Left renal pelvis (tissue), 4 donors: ENCODE data around the gene REXO1. TPM values are rescaled to one million over a fixed set of nuclear protein-coding genes. Genes with fewer than 3 reads are reported as not detected.
A peak's percentile ranks its signal among the peaks of the same experiment; 100 is the strongest.

Experiments used
- DNase-seq, 4 donors: peaks; one replicate each; pipeline ENCODE4 v3.0.0-alpha.2; 2013; ENCODE audit warnings: low read depth in 4 of 4, low spot score in 3 of 4
- polyA plus RNA-seq, 4 donors: library from polyadenylated mRNA; unstranded; fragments of 120-200 nt; gene quantifications; one replicate each; pipeline ENCODE4 v1.2.1, GENCODE V29; 2013; ENCODE audit not compliant: insufficient read length in 4 of 4

REXO1 gene
- polyA plus RNA-seq, 4 donors = 20.5 to 30.3 (median 21.7) TPM

DNA sequence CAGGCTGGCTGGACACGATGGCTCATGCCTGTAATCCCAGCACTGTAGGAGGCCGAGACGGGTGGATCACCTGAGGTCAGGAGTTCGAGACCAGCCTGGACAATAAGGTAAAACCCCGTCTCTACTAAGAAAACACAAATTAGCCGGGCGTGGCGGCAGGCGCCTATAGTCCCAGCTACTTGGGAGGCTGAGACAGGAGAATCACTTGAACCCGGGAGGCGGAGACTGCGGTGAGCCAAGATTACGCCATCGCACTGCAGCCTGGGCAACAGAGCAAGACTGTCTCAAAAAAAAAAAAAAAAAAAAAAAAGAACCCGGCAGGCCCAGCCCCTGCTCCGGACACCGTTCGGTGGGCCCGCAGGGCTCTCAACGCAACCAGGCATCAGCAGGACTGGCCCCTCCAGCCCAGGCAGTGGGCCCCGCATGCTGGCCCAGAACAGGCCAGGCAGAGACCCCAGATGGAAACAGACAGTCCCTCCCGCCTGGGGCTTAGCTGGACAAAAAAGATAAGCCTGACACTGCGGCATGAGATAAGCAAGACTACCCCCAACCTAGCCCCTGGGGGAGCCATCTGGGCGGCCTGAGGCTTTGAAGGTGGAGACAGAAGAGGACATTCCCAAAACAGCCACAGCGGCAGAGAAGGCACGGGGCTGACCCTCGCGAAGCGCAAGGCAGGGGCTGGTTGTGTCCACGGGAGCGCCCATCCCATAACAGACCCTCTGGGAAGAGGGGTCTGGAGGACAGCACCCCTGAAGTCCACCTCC, 11.6 kb downstream of the REXO1 start:
- DNase-seq = no peak

DNA sequence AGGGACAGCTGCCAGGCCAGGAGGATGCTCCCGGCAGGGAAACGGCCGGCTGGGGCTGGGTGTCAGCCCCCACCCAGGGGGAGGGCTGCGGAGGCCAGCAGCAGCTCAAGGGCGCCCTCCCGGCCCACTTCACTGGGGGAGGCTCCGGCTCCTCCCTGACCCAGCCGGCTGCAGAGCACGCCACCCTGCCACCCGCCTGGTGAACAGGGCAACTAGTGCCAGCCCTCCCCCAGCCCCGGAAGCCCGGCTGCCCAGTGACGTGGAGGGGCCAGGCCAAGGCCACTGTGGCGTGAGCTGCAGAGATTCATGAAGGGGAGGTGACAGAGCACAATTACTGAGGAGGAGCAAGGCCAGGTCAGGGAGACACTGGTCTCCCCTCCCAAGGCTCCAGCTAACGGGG, 14.7 kb downstream of the REXO1 start:
- no peak for DNase-seq

DNA sequence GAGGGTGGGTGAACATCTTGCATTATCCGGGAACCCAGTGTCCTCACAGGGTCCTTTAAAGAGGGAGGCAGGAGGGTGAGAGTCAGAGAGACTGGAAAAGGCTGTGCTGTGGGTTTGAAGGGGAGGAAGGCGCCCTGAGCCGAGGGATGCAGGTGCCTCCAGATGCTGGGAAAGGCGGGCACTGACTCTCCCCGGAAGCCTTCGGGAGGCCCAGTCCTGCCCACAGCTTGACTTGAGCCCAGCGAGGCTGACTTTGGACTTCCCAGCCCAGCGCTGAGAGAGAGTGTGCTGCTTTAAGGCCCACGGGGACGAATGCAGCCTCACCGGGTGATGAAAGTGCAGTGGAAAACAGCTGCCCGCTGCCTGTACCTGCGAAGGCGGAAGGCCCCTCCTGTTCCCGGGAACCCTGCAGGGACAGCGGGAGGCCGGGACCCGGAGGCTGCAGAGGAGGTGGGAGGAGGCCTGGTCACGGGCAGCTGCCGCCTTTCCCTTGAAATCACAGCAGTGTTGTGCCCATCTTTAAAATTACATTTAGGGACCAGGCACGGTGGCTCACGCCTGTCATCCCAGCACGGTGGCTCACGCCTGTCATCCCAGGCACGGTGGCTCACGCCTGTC, 16.1 kb downstream of the REXO1 start:
- no peak for DNase-seq

DNA sequence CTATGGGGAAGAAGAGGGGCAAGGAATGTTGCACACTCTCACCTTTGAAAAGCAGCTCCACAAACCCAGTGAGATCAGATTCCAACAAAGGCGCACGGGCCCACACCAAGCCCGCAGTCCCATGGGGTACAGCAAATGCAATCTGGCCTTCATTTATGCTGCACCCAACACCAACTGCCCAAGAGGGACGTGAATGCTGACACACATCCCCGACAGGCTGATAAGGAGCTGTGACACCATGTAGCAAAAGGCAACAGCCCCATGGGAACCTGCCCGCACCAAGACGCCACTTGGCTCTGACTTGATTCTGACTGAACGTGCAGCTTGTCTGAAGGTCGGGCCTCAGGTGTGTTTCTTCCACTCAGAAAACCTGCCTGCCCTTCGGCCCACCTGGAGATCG, 17.3 kb downstream of the REXO1 start:
- DNase-seq = no peak

DNA sequence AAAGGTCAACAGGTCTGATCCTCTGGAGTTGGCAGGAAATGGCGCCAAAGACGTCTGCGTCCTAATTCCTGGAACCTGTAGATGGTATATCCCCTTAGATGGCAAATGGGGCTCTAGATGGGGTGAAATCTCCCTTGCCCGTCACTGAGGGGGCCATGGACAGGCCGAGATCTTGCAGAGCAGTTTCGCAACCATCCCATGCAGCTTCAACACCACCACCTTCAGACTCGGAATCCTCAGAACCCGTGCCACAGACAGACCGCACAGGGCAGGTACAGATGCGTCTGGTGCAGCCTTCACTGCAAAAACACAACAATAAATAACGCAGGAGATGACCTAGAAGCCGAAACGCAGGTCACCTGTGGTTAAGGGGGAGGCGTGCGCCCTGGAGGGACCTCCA, 17.7 kb downstream of the REXO1 start:
- DNase-seq = no peak

DNA sequence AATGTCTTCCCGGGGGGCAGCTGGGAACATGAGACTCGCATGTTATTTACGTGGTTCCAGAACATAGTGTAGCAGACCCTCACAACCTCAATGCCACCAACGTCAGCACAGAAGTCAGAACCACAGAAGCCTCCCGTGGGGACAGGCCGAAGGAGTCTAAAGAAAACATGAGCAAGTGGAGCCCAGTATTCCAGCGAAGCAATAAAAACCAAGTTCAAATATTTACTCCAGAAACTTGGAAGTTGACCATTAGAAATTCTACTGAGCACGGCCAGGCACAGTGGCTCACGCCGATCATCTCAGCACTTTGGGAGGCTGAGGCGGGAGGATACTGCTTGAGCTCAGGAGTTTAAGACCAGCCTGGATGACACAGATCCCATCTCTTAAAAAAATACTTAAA, 18.3 kb downstream of the REXO1 start:
- no peak for DNase-seq

DNA sequence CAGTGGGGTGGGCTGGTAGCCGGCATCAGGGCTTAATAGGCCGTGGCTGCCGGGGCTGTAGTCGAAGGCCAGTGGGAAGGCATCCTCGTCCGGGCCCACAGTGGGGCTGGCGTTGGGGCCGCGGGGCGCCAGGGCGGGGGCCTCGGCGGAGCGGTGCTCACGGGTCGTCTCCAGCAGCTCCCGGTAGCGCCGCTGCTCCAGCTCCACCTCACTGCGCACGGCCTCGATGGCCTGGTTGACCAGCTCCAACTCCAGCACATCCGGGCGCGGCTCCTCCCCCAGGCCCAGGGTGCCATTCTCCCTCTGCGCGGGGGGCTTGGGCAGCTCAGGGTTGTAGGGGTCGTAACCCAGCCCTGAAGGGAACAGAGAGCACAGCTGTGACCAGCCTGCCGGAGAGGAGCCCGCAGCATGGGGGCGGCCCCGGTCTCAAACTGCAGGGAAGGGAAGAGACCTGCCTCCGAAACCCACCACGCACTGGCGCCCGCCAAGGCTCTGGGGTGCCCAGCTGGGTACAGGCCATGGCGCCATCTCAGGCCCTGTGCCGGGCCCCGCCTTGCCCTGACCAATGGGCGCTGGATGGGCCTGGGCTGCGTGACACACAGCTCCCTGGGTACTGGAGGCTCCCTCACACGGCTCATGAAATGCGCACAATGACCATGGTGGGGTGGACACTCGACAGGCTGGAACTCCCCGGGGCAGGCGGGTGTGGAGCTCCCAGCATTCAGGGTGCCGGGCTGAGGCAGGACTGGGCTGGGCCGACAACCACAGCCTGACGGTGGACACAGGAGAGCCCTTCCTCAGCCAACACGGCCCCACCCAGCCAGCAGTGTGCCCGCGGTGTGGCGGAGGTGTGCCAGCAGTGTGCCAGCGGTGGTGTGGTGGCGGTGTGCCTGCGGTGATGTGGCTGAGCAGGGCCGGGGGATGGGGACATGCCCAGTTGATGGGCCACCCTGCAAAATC, 19.7 kb downstream of the REXO1 start:
- no peak for DNase-seq

DNA sequence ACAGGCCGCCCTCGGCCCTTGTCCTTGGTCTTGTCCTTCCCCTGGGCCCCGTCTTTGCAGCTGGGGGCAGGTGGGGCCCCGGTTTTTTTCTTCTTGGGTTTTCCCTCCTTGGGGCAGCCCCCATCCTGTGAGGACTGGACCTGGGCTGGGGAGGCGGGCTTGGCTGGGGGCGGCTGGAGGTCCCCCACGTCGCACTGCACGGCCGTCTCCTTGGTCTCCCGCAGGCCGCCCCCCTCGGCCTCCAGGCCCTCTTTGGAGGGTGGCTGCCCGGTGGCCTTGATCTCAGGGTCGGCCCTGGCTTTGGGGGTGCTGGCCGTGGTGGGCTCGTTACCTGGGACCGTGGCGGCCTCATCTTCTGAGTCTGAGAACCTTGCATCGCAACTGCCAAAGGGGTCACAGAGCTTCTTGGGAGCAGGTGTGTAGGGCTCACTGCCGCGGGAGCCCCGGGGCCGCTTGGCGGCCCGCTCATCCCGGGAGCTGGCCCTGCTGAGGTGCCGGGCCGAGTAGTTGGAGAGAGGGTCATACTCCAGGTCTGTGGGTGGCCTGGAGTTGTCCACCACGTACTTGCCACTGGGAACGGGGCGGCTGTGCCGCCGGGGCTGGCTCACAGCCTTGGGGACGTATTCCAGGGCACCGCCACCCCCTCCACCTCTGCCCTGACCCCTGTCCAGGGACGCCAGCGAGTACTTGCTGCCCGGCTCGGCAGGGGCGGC, 20.6 kb downstream of the REXO1 start:
- no peak for DNase-seq

DNA sequence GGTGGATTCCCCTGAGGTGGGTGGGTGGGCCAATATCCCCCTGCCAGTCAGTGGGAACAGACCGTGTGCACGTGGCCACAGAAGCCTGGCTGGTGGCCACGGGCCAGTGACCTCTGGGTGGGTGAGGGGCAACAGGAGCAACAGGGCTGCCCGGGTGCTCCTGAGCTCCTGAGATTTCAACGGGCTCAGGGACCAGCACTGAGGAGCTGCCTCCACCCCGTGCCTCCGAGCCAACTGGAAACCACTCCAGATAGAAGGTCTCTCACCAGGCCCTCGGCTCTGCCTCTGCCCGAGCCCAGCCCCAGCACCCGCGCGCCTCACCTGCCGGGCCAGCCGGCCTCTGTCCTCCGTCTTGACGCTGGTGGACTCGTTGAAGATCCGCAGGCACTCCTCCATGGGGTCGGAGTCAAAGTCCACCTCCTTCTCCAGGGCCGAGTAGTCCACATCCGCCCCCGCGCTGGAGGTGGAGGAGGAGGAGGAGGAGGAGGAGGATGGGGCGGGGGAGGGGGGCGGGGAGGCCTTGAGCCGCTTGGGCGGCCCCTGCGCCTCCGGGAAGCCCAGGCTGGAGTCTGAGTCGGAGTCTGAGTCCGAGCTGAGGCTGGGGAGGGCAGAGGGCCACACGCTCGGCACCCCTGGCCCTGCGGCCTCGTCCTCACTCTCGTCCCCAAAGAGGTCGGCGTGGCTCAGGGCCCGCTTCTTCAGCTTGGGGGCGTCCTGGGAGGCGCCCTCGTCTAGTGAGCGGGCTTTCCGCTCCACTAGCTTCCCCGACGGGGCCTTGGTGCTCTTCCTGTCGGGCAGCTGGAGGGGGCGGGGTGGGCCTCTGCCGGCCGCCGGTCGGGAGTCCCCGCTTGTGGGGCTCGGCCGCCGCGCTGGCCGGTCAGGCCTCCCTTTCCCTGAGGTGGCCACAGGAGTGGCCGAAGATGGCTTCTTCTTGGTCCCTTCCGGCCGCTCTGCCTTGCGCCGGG, 21.4 kb downstream of the REXO1 start:
- peak in 2 of 4 donors; percentile 50 to 53 for DNase-seq

DNA sequence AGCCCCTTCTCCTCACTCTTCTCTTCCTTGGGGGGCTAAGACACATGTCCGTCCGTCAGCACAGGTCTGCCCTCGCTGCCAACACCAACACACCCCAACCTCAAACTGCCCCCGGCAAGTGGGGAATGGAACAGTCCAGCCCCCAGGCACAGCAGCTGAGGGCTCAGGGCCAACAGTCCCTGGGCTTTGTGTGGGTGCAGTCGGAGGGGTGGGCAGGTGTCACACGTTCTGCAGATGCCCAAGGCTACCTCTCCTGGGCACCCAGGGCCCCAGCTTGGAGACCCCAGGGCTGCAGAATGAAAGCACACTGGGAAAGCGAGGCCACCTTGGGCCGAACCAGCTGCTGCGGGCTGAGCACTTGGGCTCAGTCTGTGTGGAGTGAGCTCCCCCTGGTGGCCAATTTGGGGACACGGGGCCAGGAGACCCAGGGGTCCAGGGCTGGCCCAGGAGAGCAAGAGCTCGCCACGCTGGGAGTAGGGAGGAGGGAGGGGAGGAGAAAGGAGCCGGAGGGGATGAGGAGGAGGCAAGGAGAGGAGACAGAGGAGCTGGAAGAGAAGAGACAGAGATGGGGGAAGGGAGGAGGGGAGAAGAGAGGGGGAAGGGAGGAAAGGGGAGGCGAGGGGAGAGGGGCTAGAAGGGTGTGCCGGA, 22.2 kb downstream of the REXO1 start:
- peak in 3 of 4 donors; percentile 58 to 63 (median 60) for DNase-seq

DNA sequence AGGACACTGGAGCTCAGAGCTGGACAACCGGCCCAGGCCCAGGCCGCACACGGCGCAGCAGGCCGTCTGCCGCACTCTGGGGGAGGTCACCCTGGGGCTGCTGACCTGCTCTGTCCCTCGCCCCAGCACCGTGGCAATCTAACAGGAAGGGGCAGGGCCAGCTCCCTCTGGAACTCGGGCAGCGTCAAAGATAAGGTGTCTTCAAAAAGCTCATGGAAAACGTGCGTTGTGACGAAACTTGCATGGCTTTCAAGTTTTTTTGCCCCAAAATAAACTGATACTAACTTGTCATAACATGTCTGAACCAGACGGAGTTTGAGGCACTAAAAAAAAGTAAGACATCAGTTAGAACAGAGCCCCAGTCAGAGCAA, 24.0 kb downstream of the REXO1 start:
- DNase-seq = no peak

DNA sequence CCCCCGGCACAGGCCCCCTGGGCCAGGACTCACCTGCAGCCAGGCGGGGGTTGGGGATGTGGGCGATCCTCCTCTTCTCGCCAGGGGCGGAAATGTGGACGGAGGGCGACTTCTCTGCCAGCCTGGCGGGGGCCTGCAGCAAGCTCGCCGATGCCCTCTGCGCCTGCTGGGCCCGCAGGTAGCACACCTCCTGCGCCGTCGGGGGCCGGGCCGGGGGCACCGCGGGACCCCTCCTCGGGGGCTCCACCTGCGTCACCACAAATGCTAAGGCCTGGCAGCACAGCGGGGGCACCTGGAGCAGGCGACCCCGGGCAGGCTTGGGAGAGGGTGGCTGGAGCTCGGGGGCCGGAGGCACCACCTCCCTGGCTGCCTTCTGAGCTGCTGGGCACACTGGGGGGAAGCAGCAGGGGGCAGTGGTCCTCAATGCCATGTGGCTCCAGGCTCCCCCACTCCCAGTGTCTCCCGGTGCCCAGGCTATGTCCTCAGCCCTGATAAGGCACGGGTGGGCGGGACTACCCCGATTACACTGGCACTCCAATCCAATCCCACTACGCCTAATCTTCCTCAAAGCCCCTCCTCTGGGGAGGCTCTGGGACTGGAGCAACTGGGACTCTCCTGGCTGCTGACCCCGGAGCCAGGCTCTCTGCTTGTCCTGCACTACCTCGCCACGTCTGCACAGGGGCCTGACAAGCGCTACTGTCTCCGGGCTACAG, 24.6 kb downstream of the REXO1 start:
- DNase-seq = no peak

DNA sequence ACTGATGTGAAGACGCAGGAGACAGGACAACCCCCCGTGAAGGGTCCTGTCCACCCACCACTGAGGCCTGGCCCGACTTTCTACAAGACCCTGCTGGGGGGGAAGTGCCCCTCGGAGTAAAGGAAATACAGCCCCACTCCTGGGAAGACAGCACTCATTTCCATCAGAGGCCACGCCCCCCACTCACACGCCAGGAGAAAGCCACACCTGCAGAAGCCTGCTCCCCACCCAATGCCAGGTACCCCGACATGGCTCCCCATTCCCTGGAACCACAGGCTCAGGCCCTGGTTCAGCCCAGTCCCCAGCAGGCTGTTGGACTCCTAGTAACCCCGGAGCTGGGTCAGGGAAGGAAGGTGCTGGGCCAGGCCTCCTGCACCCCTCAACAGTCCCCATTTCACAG, 25.3 kb downstream of the REXO1 start:
- no peak for DNase-seq

DNA sequence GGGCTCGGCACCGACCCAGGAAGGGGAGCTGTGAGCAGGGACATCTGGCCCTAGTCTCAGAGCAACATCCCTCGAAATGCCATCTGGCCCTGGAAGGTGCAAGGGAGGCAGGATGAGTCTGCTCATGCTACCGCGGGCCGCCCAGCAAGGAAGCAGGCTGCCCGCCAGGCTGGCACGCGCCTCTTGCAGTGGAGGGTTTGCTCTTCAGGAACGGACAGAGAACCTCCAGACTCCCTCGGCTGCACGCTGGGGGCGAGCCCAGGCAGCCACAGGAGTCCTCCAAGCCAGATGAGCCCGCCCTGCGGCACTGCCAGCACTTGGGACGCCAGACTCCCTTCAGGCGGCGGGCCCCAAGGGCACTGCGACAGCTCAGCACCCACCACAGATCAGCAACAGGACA, 26.1 kb downstream of the REXO1 start:
- no peak for DNase-seq

DNA sequence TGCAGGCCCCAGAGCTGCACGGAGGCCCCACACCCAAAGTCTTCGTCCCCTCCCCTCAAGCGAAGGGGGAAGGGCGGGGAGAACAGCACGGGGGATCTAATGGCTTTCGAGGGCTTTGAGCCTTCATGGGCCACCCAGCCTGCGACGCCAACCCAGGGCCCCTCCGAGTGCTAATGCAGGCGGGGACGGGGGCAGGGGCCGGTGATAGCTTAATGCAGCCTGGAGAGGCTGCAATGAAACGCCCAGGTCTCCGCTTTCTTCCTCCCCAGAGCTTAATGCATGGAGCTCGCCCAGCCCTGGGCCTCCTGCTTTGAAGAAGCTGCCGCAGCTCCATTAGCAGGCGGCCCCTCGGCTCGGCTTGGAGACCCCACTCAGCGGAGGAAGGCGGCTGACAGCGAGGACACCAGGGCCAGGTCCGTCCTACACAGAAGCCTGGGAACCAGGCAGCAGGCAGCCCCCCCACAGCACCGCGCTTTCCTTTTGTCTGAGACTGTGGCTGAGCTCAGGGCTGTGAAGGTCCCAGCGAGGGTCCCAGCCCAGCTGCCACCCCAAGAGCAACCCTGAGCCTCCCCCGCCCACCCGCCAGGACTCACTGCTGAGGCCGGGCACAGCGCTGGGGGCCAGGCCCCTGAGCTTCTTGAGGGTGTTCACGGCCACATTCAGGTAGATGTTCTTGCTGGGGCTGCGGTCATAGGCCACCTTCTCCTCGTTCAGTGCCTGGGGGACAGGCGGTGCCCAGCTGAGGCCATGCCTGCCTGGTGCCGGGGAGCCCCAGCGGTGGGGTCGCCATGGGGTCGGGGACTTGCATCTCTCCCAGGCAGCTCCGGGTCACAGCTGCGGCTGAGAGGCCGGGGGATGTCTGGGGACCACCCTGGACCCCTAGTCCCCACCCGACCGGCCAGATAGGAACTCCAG, 28.7 kb downstream of the REXO1 start:
- DNase-seq = no peak

DNA sequence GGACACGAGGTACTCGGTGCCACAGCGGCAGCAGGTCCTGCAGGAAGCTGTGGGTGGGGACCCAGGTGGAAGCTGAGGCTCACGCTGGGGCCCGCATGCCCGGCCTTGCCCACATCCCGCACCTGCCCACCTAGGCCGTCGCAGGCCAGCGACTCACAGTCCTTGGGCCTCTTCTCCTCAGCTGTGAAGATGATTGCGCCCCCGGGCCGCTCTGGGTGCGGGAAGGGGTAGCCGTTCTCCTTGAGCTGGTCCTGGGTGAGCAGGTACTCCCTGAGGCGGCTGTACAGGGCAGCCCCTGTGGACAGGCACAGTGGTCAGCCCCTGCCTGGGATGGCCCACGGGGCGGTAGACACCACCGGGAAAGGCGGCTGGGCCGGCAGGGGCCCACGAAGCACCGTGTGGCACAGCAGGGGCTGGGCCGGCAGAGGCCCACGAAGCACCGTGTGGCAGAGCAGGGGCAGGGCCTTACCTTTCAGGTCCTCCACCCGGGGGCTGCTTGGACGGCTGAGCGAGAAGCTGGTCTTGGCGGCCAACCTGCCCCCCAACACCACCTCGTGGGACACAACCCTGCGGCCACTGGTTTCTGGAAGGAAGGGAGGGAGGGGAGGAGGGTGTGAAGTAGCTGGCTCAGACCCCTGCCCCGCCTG, 29.6 kb downstream of the REXO1 start:
- DNase-seq = no peak
